Measurements from ENCODE around the gene MYRFL. TPM values are rescaled to one million over a fixed set of nuclear protein-coding genes. Genes with fewer than 3 reads are reported as not detected.

MYRFL gene
- total and polyA plus RNA-seq, 11 donors = 0.13 to 0.96 (median 0.44) TPM; not detected in 2

- Histone ChIP-seq H3K4me1 (peaks cover 0 to 9% (median 0%) of the 10 kb centered on the region in 12 donors), H3K27ac (no peak overlapping the region), H3K27me3 (no peaks in the 10 kb centered on the region), H3K4me3 (peak overlapping the region in 7 of 12 donors; percentile 19 to 37 (median 26)), H3K36me3 (no peaks in the 10 kb centered on the region), H3K9me3 (no peaks in the 10 kb centered on the region)
- peak; percentile 58 to 95 (median 94) for ATAC-seq
- DNase-seq = peak in 4 of 5 donors; percentile 61 to 76 (median 68)
- TF ChIP-seq, protein P1, sequence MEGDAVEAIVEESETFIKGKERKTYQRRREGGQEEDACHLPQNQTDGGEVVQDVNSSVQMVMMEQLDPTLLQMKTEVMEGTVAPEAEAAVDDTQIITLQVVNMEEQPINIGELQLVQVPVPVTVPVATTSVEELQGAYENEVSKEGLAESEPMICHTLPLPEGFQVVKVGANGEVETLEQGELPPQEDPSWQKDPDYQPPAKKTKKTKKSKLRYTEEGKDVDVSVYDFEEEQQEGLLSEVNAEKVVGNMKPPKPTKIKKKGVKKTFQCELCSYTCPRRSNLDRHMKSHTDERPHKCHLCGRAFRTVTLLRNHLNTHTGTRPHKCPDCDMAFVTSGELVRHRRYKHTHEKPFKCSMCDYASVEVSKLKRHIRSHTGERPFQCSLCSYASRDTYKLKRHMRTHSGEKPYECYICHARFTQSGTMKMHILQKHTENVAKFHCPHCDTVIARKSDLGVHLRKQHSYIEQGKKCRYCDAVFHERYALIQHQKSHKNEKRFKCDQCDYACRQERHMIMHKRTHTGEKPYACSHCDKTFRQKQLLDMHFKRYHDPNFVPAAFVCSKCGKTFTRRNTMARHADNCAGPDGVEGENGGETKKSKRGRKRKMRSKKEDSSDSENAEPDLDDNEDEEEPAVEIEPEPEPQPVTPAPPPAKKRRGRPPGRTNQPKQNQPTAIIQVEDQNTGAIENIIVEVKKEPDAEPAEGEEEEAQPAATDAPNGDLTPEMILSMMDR (IDR thresholded peaks at IDR 0.05) = peak; percentile 77 to 94 (median 88)
- TF ChIP-seq POLR2A (IDR thresholded peaks at IDR 0.05) = no peak
- WGBS, 4 donors = 25 to 32% (median 28%) methylated on average over 21 to 23 of the region's 23 CpGs
- intact Hi-C loops (cut with DNase I) = loop anchor here in 8 of 10 donors (1.0 to 10.0 kb wide), 8 partner anchors 698 to 973 kb away; no protein-coding TSS in a partner anchor
Observed at GRCh38 chr12:69879007-69879960, 54.3 kb downstream of the MYRFL start.

GRCh38 chr12:69880571-69880970 is 55.5 kb downstream of the MYRFL start:
- no peaks in the 10 kb centered on the region for H3K9me3 ChIP-seq
- no peak for TF ChIP-seq POLR2A (IDR thresholded peaks at IDR 0.05)
- TF ChIP-seq, protein P1 (IDR thresholded peaks at IDR 0.05) = no peak
- WGBS, 4 donors = 79 to 92% (median 89%) methylated on average over 4 of the region's 4 CpGs
- peaks cover 0 to 15% (median 2%) of the 10 kb centered on the region in 12 donors for H3K4me1 ChIP-seq
- ATAC-seq (no peak), DNase-seq (no peak)
- H3K27me3 ChIP-seq = no peaks in the 10 kb centered on the region
- no peak overlapping the region for H3K4me3 ChIP-seq
- H3K36me3 ChIP-seq = no peaks in the 10 kb centered on the region
- intact Hi-C loops (cut with DNase I) = loop anchor here in 4 of 10 donors (2.0 to 10.0 kb wide), 5 partner anchors 697 to 852 kb away; no protein-coding TSS in a partner anchor
- no peak overlapping the region for H3K27ac ChIP-seq

- Histone ChIP-seq H3K27ac (no peak overlapping the region), H3K4me1 (peaks cover 0 to 21% (median 2%) of the 10 kb centered on the region in 12 donors), H3K27me3 (no peaks in the 10 kb centered on the region), H3K9me3 (no peaks in the 10 kb centered on the region), H3K36me3 (no peaks in the 10 kb centered on the region), H3K4me3 (no peak overlapping the region)
- no peak for TF ChIP-seq POLR2A (IDR thresholded peaks at IDR 0.05)
- TF ChIP-seq, protein P1 (IDR thresholded peaks at IDR 0.05) = no peak
- WGBS, 4 donors = 72 to 86% (median 76%) methylated on average over 3 of the region's 3 CpGs
- DNase-seq (no peak), ATAC-seq (no peak)
- intact Hi-C loops (cut with DNase I) = loop anchor here in 4 of 10 donors (2.0 to 10.0 kb wide), 5 partner anchors 696 to 851 kb away; no protein-coding TSS in a partner anchor
Observed at GRCh38 chr12:69881771-69882170, 56.7 kb downstream of the MYRFL start.

DNA sequence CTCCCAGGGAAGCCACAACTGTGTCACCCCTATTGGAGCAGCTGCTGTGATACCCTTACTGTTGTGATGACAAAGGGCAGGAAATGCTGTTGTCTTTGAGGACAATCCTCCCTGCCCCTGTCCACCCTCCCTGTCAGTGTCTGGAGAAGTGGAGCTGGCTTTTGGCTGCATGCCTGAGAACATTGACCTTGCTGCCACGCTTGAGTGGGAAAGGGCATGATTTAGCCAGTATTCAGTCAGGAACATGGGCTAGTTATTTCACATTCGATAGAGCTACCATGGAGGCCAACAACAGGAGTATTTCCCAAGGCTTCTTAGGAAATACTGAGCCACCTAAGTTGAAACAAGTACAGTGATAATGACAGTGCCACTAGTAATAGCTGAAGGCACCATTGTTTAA is 59.4 kb downstream of the MYRFL start:
- intact Hi-C loops (cut with DNase I) = loop anchor here in 3 of 10 donors (5.0 to 10.0 kb wide), 4 partner anchors 693 to 848 kb away; no protein-coding TSS in a partner anchor
- Histone ChIP-seq H3K27ac (no peak overlapping the region), H3K9me3 (no peaks in the 10 kb centered on the region), H3K36me3 (no peaks in the 10 kb centered on the region), H3K4me3 (no peak overlapping the region), H3K27me3 (no peaks in the 10 kb centered on the region), H3K4me1 (peaks cover 0 to 17% (median 0%) of the 10 kb centered on the region in 12 donors)
- 51 to 69% (median 54%) methylated on average over 2 of the region's 2 CpGs for WGBS, 4 donors
- DNase-seq (no peak), ATAC-seq (peak in 2 of 4 donors; percentile 36 to 42)
- no peak for TF ChIP-seq POLR2A (IDR thresholded peaks at IDR 0.05)
- TF ChIP-seq, protein P1 (IDR thresholded peaks at IDR 0.05) = no peak
